ENCODE results near the gene TLR9. TPM values are rescaled to one million over a fixed set of nuclear protein-coding genes. Genes with fewer than 3 reads are reported as not detected.
"Not testable (repeated sequence)": the region's sequence is repeated elsewhere in the genome, so short reads cannot be mapped to it uniquely, and the experiment has no call there.

TLR9 gene
- total and polyA plus RNA-seq, 9 of the 15 experiments (the other 6 are each of a cell fraction or from before 2014, with no cell fraction given) = not detected

- ChIA-PET CTCF (ENCODE audit: low intra/inter-chr PET ratio) (no interaction called here), POLR2A (interaction anchor here (0.6 to 1.1 kb wide), 3 partner anchors 18 to 119 kb away, joined by 3 read pairs; partner anchors contain the start of gene POC1A)
- H3K27me3 ChIP-seq (ENCODE audit: control insufficient read depth in 2 of 2, insufficient read depth in 2 of 2, low read length in 2 of 2) = no peaks in the 10 kb centered on the region
- H3K9ac ChIP-seq (ENCODE audit: insufficient read depth in 1 of 2, low read depth in 2 of 2, low read length in 2 of 2) = no peak overlapping the region
- H2AFZ ChIP-seq (ENCODE audit: low read depth, low read length) = no peak overlapping the region
- intact Hi-C loops (cut with micrococcal nuclease) = no loop called here
- H3K27ac ChIP-seq (ENCODE audit: extremely low read depth, low read depth, low read length) = no peak overlapping the region
- no peaks in the 10 kb centered on the region for H3K9me1 ChIP-seq (ENCODE audit: control insufficient read depth, insufficient read depth, low read length)
- in situ Hi-C loops (cut with MboI) = no loop called here
- no peak for TF ChIP-seq ZNF644 (tag; IDR thresholded peaks at IDR 0.05; ENCODE audit: low read depth)
- no peak for TF ChIP-seq ZNF277 (CRISPR knock-in tag; IDR thresholded peaks at IDR 0.05; ENCODE audit: borderline replicate concordance)
- no peak for TF ChIP-seq KHSRP (IDR thresholded peaks at IDR 0.05)
- 56% methylated on average over 1 of the region's 1 CpG for WGBS (ENCODE audit: insufficient coverage, low coverage, missing lambda C conversion rate)
- H4K20me1 ChIP-seq (replicated peaks; ENCODE audit: control insufficient read depth, insufficient read depth, low read length) = no peaks in the 10 kb centered on the region
- BruUV-seq (replicated peaks) = no TSS peak
- H3K9me3 ChIP-seq (replicated peaks; ENCODE audit: control insufficient read depth, insufficient read depth, low read depth, low read length) = no peaks in the 10 kb centered on the region
- H3K4me1 ChIP-seq (replicated peaks in 1 of 2; ENCODE audit: control insufficient read depth in 2 of 2, insufficient read depth in 2 of 2, low read length in 2 of 2) = peaks cover 17 to 39% of the 10 kb centered on the region in 2 experiments; a peak in 4 of 5 replicates
- no peaks in the 10 kb centered on the region for H3K36me3 ChIP-seq (ENCODE audit: control insufficient read depth, insufficient read depth, low read length)
- no peak overlapping the region for H3K4me3 ChIP-seq
- DNase-seq (ENCODE audit: extremely low read depth in 1 of 4, low spot score in 3 of 4) (no peak), ATAC-seq (no peak), FAIRE-seq (no peak)
- no peaks in the 10 kb centered on the region for H3K79me2 ChIP-seq (ENCODE audit: control insufficient read depth, insufficient read depth, low read length)
- no peak overlapping the region for H3K4me2 ChIP-seq (ENCODE audit: insufficient read depth, low read length)
Observed at GRCh38 chr3:52178537-52178936, 46.9 kb downstream of the TLR9 start.

GRCh38 chr3:52178126-52178525, 47.3 kb downstream of the TLR9 start:
- H2AFZ ChIP-seq (ENCODE audit: low read depth, low read length); CTCF ChIA-PET (ENCODE audit: low intra/inter-chr PET ratio); DNase-seq (ENCODE audit: extremely low read depth in 1 of 4, low spot score in 3 of 4); H3K4me2 ChIP-seq (ENCODE audit: insufficient read depth, low read length); H3K79me2 ChIP-seq (ENCODE audit: control insufficient read depth, insufficient read depth, low read length); H3K36me3 ChIP-seq (ENCODE audit: control insufficient read depth, insufficient read depth, low read length); in situ Hi-C loops (cut with MboI); H3K9me1 ChIP-seq (ENCODE audit: control insufficient read depth, insufficient read depth, low read length); FAIRE-seq; H3K27me3 ChIP-seq (ENCODE audit: control insufficient read depth in 2 of 2, insufficient read depth in 2 of 2, low read length in 2 of 2); H3K27ac ChIP-seq (ENCODE audit: extremely low read depth, low read depth, low read length); ATAC-seq; H3K9me3 ChIP-seq (replicated peaks; ENCODE audit: control insufficient read depth, insufficient read depth, low read depth, low read length); BruUV-seq (replicated peaks); intact Hi-C loops (cut with micrococcal nuclease); H4K20me1 ChIP-seq (replicated peaks; ENCODE audit: control insufficient read depth, insufficient read depth, low read length); H3K4me3 ChIP-seq; H3K9ac ChIP-seq (ENCODE audit: insufficient read depth in 1 of 2, low read depth in 2 of 2, low read length in 2 of 2); TF ChIP-seq CEBPG (CRISPR knock-in tag; IDR thresholded peaks at IDR 0.05): not testable (repeated sequence)
- TF ChIP-seq CEBPG (tag; conservative IDR thresholded peaks at IDR 0.05 in 1 of 2, IDR thresholded peaks at IDR 0.05 in 1 of 2) (peak in 1 of 2 experiments; percentile 66; a peak in 2 of 4 replicates), CEBPB (tag; IDR thresholded peaks at IDR 0.05) (peak; percentile 92)
- peaks cover 17 to 38% of the 10 kb centered on the region in 2 experiments; a peak in 4 of 5 replicates for H3K4me1 ChIP-seq (replicated peaks in 1 of 2; ENCODE audit: control insufficient read depth in 2 of 2, insufficient read depth in 2 of 2, low read length in 2 of 2)
- 48% methylated on average over 2 of the region's 4 CpGs for WGBS (ENCODE audit: insufficient coverage, low coverage, missing lambda C conversion rate)
- POLR2A ChIA-PET = interaction anchor here (0.6 kb wide), 2 partner anchors 18 to 118 kb away, joined by 3 read pairs; no protein-coding TSS in a partner anchor

Measured in K562 (cell line).